ENCODE results near the gene SLC16A12.

GRCh38 chr10:89491932-89492331, 43.5 kb downstream of the SLC16A12 start:
- no peak for TF ChIP-seq CTCF (IDR thresholded peaks at IDR 0.05; ENCODE audit: extremely low read depth in 1 of 2, insufficient read depth in 1 of 2, low read depth in 1 of 2, low read length in 2 of 2)
- no peak for TF ChIP-seq POLR2A (IDR thresholded peaks at IDR 0.05; ENCODE audit: low read depth, low read length)
- no peak for TF ChIP-seq POLR2AphosphoS5 (IDR thresholded peaks at IDR 0.05; ENCODE audit: insufficient read depth, low read depth, low read length)
- TF ChIP-seq EZH2 (IDR thresholded peaks at IDR 0.05; ENCODE audit: borderline replicate concordance, low read depth, low read length, severe bottlenecking) = no peak
- TF ChIP-seq JUN (IDR thresholded peaks at IDR 0.05; ENCODE audit: borderline replicate concordance, insufficient read depth, insufficient read length, low read depth) = no peak
- TF ChIP-seq MYC (IDR thresholded peaks at IDR 0.05; ENCODE audit: low read depth, low read length) = no peak
- TF ChIP-seq MAX (IDR thresholded peaks at IDR 0.05; ENCODE audit: insufficient read depth, insufficient read length) = no peak
- TF ChIP-seq FOS (IDR thresholded peaks at IDR 0.05; ENCODE audit: borderline replicate concordance, insufficient read depth, low read length) = no peak
- no peak for TF ChIP-seq GATA2 (IDR thresholded peaks at IDR 0.05; ENCODE audit: insufficient read depth, insufficient read length, low read depth, low read length)

Measured in endothelial cell of umbilical vein (primary cell).